ENCODE data around the gene COX8C. TPM values are rescaled to one million over a fixed set of nuclear protein-coding genes. Genes with fewer than 3 reads are reported as not detected.

Gene COX8C
- total and polyA plus RNA-seq, 10 donors = not detected

DNA sequence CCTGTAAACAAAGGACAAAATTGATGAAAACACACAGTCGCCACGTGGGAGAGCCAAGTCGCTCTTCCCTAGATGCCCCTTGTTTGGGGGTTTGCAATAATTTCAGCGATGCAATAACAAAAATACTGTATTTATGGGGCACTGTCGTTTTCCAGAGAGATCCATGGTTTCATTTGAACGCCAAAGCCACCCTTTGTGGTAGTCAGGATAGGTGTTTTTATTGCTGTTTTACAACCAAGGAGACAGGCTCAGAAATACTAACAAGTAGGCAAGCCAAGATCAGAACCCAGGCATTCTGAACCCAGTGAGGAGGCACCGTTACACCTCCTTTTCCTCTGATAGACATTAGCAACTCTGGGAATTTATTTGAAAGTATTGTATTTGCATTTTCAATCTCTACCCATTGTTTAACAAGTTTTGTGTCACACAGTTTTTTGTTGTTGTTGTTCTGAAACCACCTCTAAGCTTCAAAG is 13.3 kb upstream of the COX8C start:
- 8 to 9% (median 8%) methylated on average over 7 of the region's 7 CpGs for WGBS, 5 donors

DNA sequence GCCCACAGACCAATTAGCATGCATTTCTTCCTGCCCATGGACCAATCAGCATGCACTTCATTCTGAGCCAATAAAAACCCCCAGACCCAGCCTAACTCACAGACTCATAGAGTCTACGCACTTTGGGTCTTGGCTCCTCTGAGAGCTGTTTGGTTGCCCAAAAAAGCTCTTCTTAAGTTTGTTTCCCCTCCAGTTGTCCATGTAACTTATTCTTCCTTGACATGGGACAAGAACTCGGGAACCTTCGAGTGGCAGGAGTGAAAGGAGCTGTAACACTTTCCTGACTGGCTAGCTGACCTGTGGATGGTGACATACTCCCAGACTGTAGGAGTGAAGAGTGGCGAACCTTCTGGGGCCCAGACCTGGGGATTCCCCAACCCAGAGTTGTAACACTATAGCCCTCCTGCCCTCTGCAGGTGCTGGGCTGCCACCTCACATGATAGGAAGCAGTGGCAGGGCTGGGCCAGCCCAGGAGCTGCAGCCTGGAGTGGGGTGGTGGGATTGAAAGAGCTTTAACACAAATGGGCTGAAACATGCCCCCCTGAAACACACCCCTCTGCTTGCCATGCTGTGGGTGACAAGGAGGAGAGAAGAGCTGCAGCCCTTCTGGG is 9.7 kb upstream of the COX8C start:
- TF ChIP-seq, protein P1, sequence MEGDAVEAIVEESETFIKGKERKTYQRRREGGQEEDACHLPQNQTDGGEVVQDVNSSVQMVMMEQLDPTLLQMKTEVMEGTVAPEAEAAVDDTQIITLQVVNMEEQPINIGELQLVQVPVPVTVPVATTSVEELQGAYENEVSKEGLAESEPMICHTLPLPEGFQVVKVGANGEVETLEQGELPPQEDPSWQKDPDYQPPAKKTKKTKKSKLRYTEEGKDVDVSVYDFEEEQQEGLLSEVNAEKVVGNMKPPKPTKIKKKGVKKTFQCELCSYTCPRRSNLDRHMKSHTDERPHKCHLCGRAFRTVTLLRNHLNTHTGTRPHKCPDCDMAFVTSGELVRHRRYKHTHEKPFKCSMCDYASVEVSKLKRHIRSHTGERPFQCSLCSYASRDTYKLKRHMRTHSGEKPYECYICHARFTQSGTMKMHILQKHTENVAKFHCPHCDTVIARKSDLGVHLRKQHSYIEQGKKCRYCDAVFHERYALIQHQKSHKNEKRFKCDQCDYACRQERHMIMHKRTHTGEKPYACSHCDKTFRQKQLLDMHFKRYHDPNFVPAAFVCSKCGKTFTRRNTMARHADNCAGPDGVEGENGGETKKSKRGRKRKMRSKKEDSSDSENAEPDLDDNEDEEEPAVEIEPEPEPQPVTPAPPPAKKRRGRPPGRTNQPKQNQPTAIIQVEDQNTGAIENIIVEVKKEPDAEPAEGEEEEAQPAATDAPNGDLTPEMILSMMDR (IDR thresholded peaks at IDR 0.05 in 8 of 11, conservative IDR thresholded peaks at IDR 0.05 in 3 of 11) = no peak
- no peak for TF ChIP-seq POLR2A (IDR thresholded peaks at IDR 0.05)
- TF ChIP-seq POLR2AphosphoS5 (IDR thresholded peaks at IDR 0.05) = no peak
- whole genome bisulfite sequencing, 5 donors = 87 to 97% (median 92%) methylated on average over 3 to 4 of the region's 4 CpGs
- Histone ChIP-seq H3K4me1 (peaks cover 0 to 13% (median 8%) of the 10 kb centered on the region in 6 donors), H3K27me3 (replicated peaks in 1 of 7) (no peaks in the 10 kb centered on the region), H3K27ac (no peak overlapping the region), H3K36me3 (no peaks in the 10 kb centered on the region), H3K4me3 (no peak overlapping the region), H3K9me3 (peaks cover 0 to 25% (median 15%) of the 10 kb centered on the region in 8 donors)
- DNase-seq = no peak
- intact Hi-C loops (cut with DNase I; ENCODE audit: low total_unique reads) = no loop called here

More for the DNA sequence above, 13.3 kb upstream of the COX8C start:
- peaks cover 31 to 48% (median 42%) of the 10 kb centered on the region in 6 donors for H3K4me1 ChIP-seq
- H3K9me3 ChIP-seq = peaks cover 0 to 13% (median 8%) of the 10 kb centered on the region in 8 donors
- H3K36me3 ChIP-seq = no peaks in the 10 kb centered on the region
- DNase-seq = no peak
- peak overlapping the region; percentile 66 to 96 (median 82) for H3K4me3 ChIP-seq
- H3K27me3 ChIP-seq (replicated peaks in 1 of 7) = no peaks in the 10 kb centered on the region
- H3K27ac ChIP-seq = peak overlapping the region; percentile 91 to 98 (median 96)
- TF ChIP-seq, protein P1 (IDR thresholded peaks at IDR 0.05 in 8 of 11, conservative IDR thresholded peaks at IDR 0.05 in 3 of 11) = no peak
- no peak for TF ChIP-seq POLR2A (IDR thresholded peaks at IDR 0.05)
- no peak for TF ChIP-seq POLR2AphosphoS5 (IDR thresholded peaks at IDR 0.05)
- intact Hi-C loops (cut with DNase I; ENCODE audit: low total_unique reads) = no loop called here

DNA sequence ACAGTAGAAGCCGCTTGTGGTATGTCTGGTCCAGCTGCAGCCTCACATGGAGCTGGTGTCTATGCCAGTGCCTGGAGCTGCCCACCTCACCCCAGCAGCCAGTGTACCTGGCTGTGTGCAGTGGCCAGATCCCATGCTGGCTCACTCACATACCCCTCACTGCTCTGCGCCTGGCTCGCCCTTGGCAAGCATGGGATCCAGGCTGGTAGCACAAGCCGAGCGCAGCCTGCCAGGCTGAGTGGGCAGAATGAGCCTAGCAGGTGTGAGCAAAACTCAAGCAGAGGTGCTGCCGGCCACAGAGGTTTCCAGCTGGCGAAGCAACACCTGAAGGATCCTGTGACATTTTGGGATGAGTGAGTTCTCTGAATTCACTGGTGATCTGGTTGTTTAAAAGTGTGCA is 9.1 kb upstream of the COX8C start:
- intact Hi-C loops (cut with DNase I; ENCODE audit: low total_unique reads) = no loop called here
- H3K27me3 ChIP-seq (replicated peaks in 1 of 7) = no peaks in the 10 kb centered on the region
- H3K9me3 ChIP-seq = peaks cover 0 to 27% (median 18%) of the 10 kb centered on the region in 8 donors
- no peak for DNase-seq
- peaks cover 0 to 13% (median 8%) of the 10 kb centered on the region in 6 donors for H3K4me1 ChIP-seq
- WGBS, 5 donors = 94 to 99% (median 95%) methylated on average over 6 to 7 of the region's 7 CpGs
- no peak overlapping the region for H3K27ac ChIP-seq
- TF ChIP-seq POLR2A (IDR thresholded peaks at IDR 0.05) (no peak), POLR2AphosphoS5 (IDR thresholded peaks at IDR 0.05) (no peak)
- TF ChIP-seq, protein P1 (IDR thresholded peaks at IDR 0.05 in 8 of 11, conservative IDR thresholded peaks at IDR 0.05 in 3 of 11) = no peak
- H3K36me3 ChIP-seq = no peaks in the 10 kb centered on the region
- no peak overlapping the region for H3K4me3 ChIP-seq

DNA sequence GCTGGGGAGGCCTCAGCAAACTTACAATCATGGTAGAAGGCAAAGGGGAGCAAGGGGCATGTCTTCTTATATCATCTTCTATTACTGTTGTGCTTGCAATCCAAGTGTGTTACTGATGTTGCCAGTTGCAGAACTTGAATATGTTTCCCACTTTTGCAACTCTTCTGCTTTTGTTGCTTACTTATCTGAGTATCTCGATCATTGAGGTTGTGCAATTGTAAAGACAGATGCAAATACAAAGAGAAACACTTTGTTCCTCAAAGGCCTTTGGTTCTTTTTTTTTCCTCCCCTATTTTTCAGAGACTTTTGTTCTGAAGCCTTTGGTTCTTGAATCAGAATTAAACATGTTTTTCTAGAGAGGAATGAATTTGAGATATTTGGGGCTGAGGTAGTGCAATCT is 3.7 kb upstream of the COX8C start:
- Histone ChIP-seq H3K36me3 (no peaks in the 10 kb centered on the region), H3K4me1 (no peaks in the 10 kb centered on the region), H3K27me3 (replicated peaks in 1 of 7) (no peaks in the 10 kb centered on the region), H3K4me3 (no peak overlapping the region), H3K9me3 (peaks cover 0 to 23% (median 12%) of the 10 kb centered on the region in 8 donors), H3K27ac (no peak overlapping the region)
- 21 to 62% (median 48%) methylated on average over 1 of the region's 1 CpG for WGBS, 5 donors
- DNase-seq = no peak
- intact Hi-C loops (cut with DNase I; ENCODE audit: low total_unique reads) = no loop called here
- no peak for TF ChIP-seq POLR2A (IDR thresholded peaks at IDR 0.05)
- TF ChIP-seq POLR2AphosphoS5 (IDR thresholded peaks at IDR 0.05) = no peak
- TF ChIP-seq, protein P1 (IDR thresholded peaks at IDR 0.05 in 8 of 11, conservative IDR thresholded peaks at IDR 0.05 in 3 of 11) = no peak
